ENCODE data around the gene SLC7A1.

- TF ChIP-seq CTCF (IDR thresholded peaks at IDR 0.05; ENCODE audit: low read depth, low read length, poor library complexity, severe bottlenecking) (no peak), EZH2phosphoT487 (IDR thresholded peaks at IDR 0.05; ENCODE audit: borderline replicate concordance, low read length) (no peak)
Observed at GRCh38 chr13:29640665-29641064, 45.2 kb upstream of the SLC7A1 start.

Data from DOHH2 (cell line).